ENCODE data around the gene REEP3.
A peak's percentile ranks its signal among the peaks of the same experiment; 100 is the strongest.
"Not testable (repeated sequence)": the region's sequence is repeated elsewhere in the genome, so short reads cannot be mapped to it uniquely, and the experiment has no call there.

Gene REEP3

GRCh38 chr10:63631991-63632390 lies 110.8 kb downstream of the REEP3 start:
- FAIRE-seq: peak; percentile 11

GRCh38 chr10:63633677-63634487 lies 112.7 kb downstream of the REEP3 start:
- FAIRE-seq: peak; percentile 47

GRCh38 chr10:63634488-63635065 lies 113.4 kb downstream of the REEP3 start:
- no peak for FAIRE-seq

- FAIRE-seq: no peak
Measured at GRCh38 chr10:63636812-63637211, 115.6 kb downstream of the REEP3 start.

- no peak for FAIRE-seq
Measured at GRCh38 chr10:63637901-63638327, 116.7 kb downstream of the REEP3 start.

- no peak for FAIRE-seq
Measured at GRCh38 chr10:63641366-63641765, 120.2 kb downstream of the REEP3 start.

GRCh38 chr10:63641799-63642198 lies 120.6 kb downstream of the REEP3 start:
- FAIRE-seq: no peak

- no peak for FAIRE-seq
Measured at GRCh38 chr10:63642808-63643207, 121.6 kb downstream of the REEP3 start.

GRCh38 chr10:63644418-63645142 lies 123.4 kb downstream of the REEP3 start:
- no peak for FAIRE-seq

GRCh38 chr10:63645195-63645594 lies 124.0 kb downstream of the REEP3 start:
- FAIRE-seq: no peak

- FAIRE-seq: no peak
Measured at GRCh38 chr10:63646491-63646890, 125.3 kb downstream of the REEP3 start.

- FAIRE-seq: no peak
Measured at GRCh38 chr10:63651864-63652263, 130.7 kb downstream of the REEP3 start.

GRCh38 chr10:63653747-63654146 lies 132.5 kb downstream of the REEP3 start:
- no peak for FAIRE-seq

GRCh38 chr10:63657761-63658160 lies 136.6 kb downstream of the REEP3 start:
- FAIRE-seq: no peak

- FAIRE-seq: not testable (repeated sequence)
Measured at GRCh38 chr10:63660941-63661340, 139.7 kb downstream of the REEP3 start.

GRCh38 chr10:63661347-63661746 lies 140.1 kb downstream of the REEP3 start:
- FAIRE-seq: no peak

GRCh38 chr10:63664341-63664885 lies 143.2 kb downstream of the REEP3 start:
- peak; percentile 82 for FAIRE-seq

GRCh38 chr10:63665006-63665580 lies 143.9 kb downstream of the REEP3 start:
- FAIRE-seq: not testable (repeated sequence)

GRCh38 chr10:63665670-63666134 lies 144.5 kb downstream of the REEP3 start:
- no peak for FAIRE-seq

- no peak for FAIRE-seq
Measured at GRCh38 chr10:63666836-63667383, 145.7 kb downstream of the REEP3 start.

- no peak for FAIRE-seq
Measured at GRCh38 chr10:63667596-63668480, 146.6 kb downstream of the REEP3 start.
